Thymus (tissue), 11 donors: ENCODE data around the gene CRIP1. TPM values are rescaled to one million over a fixed set of nuclear protein-coding genes. Genes with fewer than 3 reads are reported as not detected.

Experiments
- DNase-seq, 9 donors: peaks; one replicate each; pipeline ENCODE4 v3.0.0-alpha.2; 2013; ENCODE audit warnings: low spot score in 9 of 9, low read depth in 6 of 9, missing footprints in 1 of 9
- H3K27ac ChIP-seq, 2 donors: one replicate each; pipeline ENCODE4 v1.5.1; 2013; ENCODE audit warnings: control low read depth in 1 of 2, low read depth in 1 of 2, low read length in 1 of 2, mild to moderate bottlenecking in 1 of 2, moderate library complexity in 1 of 2
- H3K27me3 ChIP-seq, 2 donors: one replicate each; pipeline ENCODE4 v1.5.1; 2013; ENCODE audit warnings: low read length in 1 of 2; ENCODE audit not compliant: control insufficient read depth in 2 of 2, insufficient read depth in 1 of 2
- H3K36me3 ChIP-seq, 2 donors: one replicate each; pipeline ENCODE4 v1.5.1; 2013; ENCODE audit warnings: low read length in 1 of 2, mild to moderate bottlenecking in 1 of 2, moderate library complexity in 1 of 2; ENCODE audit not compliant: control insufficient read depth in 2 of 2, insufficient read depth in 2 of 2
- H3K4me1 ChIP-seq, 2 donors: one replicate each; pipeline ENCODE4 v1.5.1; 2013; ENCODE audit warnings: low read length in 2 of 2; ENCODE audit not compliant: control insufficient read depth in 2 of 2, insufficient read depth in 2 of 2
- H3K4me3 ChIP-seq, 2 donors: one replicate each; pipeline ENCODE4 v1.5.1; 2013; ENCODE audit warnings: low read length in 2 of 2, control low read depth in 1 of 2, mild to moderate bottlenecking in 1 of 2
- H3K9me3 ChIP-seq, 2 donors: one replicate each; pipeline ENCODE4 v1.5.1; 2013; ENCODE audit warnings: low read length in 1 of 2, mild to moderate bottlenecking in 1 of 2; ENCODE audit not compliant: control insufficient read depth in 2 of 2, insufficient read depth in 1 of 2
- WGBS: extraction: QIAGEN DNeasy Blood & Tissue Kit; methylation state at CpG from one replicate; pipeline ENCODE4 v1.1.7; 2013; 5-methylcytosine and 5-hydroxymethylcytosine counted together
- polyA plus RNA-seq: library from polyadenylated mRNA; stranded (reverse); fragments of 200-250 nt; gene quantifications from one replicate; pipeline ENCODE4 v1.2.3, GENCODE V29; 2013
- total RNA-seq: library from RNA; stranded (reverse); fragments of 120-200 nt; gene quantifications from one replicate; pipeline ENCODE4 v1.2.4, GENCODE V29; 2013
- donor health status: healthy.

Gene CRIP1
- total and polyA plus RNA-seq, 2 donors, result 108 to 471 TPM

DNA sequence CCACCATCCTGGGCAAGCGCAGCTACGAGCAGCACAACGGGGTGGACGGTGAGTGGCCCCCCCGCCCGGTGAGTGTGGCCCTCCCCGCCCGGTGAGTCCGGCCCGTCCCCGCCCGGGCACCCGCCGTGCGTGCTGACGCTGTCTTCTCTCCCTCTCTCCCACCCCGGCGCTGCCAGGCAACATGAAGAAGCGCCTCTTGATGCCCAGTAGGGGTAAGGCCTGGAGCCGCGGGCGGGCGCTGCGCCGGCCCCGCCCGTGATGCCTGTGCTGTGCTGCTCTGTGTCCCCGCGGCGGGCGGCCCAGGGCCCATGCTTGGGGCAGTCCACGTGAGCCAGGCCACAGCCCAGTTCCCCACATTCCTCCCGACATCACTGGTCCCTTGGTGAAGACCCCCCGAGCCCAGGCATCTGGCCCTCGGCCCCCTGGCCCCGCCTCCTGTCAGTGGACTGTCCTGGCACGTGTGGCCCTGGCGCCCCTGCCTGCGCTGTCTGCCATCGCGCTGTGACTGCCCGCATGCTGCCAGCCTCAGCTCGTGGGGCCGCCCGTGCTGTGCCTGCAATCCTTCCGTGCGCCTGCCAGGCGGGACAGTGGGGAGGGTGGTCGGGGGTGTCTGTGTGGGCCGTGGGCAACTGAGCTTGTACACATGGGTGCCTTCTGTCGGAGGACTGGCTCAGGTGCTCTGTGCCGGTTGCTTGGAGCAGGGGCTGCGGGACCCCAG, 20.0 kb upstream of the CRIP1 start:
- Histone ChIP-seq H3K4me3 (no peak overlapping the region), H3K36me3 (peaks cover 55 to 85% of the 10 kb centered on the region in 2 donors), H3K27ac (no peak overlapping the region), H3K27me3 (no peaks in the 10 kb centered on the region), H3K9me3 (no peaks in the 10 kb centered on the region), H3K4me1 (no peaks in the 10 kb centered on the region)
- no peak for DNase-seq
- 98% methylated on average over 53 of the region's 53 CpGs for WGBS

- Histone ChIP-seq H3K4me3 (no peak overlapping the region), H3K9me3 (no peaks in the 10 kb centered on the region), H3K27me3 (peaks cover 0 to 5% of the 10 kb centered on the region in 2 donors), H3K4me1 (no peaks in the 10 kb centered on the region), H3K36me3 (peaks cover 53 to 78% of the 10 kb centered on the region in 2 donors), H3K27ac (no peak overlapping the region)
- DNase-seq, result no peak
- WGBS, result 95% methylated on average over 20 of the region's 20 CpGs
Observed at GRCh38 chr14:105467249-105467941, 19.3 kb upstream of the CRIP1 start.

DNA sequence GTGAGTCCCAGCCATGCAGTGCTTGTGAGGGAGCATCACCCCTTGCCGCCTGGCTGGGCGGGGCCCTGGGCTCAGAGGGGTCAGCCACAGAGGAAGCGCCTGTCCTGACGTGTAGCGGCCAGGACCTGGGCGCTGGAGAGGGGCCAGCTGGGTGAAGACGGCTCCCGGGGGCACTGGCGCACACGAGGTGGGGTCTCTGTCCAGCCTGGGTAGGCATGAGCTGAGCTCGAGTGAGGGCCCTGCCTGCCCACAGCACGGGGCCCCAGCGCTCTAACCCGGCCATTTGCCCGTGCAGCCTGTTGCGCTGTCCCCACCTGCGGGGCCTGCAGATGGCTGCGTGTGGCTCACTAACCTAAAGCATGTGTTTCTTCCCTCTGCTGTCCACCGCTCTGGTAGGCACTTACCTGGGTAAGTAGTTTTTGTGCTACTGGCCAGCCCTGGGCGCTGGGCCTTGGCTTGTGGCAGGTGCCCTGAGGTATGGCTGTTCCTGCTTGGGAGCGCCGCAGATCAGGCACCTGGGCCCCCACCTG, 18.7 kb upstream of the CRIP1 start:
- Histone ChIP-seq H3K9me3 (no peaks in the 10 kb centered on the region), H3K4me3 (no peak overlapping the region), H3K4me1 (no peaks in the 10 kb centered on the region), H3K36me3 (peaks cover 51 to 73% of the 10 kb centered on the region in 2 donors), H3K27ac (no peak overlapping the region), H3K27me3 (peaks cover 4 to 11% of the 10 kb centered on the region in 2 donors)
- 96% methylated on average over 22 of the region's 22 CpGs for WGBS
- no peak for DNase-seq

- Histone ChIP-seq H3K27ac (no peak overlapping the region), H3K4me1 (peaks cover 0 to 5% of the 10 kb centered on the region in 2 donors), H3K9me3 (peaks cover 0 to 2% of the 10 kb centered on the region in 2 donors), H3K4me3 (no peak overlapping the region), H3K36me3 (peaks cover 44 to 66% of the 10 kb centered on the region in 2 donors), H3K27me3 (peaks cover 10 to 18% of the 10 kb centered on the region in 2 donors)
- 94% methylated on average over 19 of the region's 19 CpGs for WGBS
- DNase-seq, result no peak
Observed at GRCh38 chr14:105468621-105469241, 18.0 kb upstream of the CRIP1 start.

DNA sequence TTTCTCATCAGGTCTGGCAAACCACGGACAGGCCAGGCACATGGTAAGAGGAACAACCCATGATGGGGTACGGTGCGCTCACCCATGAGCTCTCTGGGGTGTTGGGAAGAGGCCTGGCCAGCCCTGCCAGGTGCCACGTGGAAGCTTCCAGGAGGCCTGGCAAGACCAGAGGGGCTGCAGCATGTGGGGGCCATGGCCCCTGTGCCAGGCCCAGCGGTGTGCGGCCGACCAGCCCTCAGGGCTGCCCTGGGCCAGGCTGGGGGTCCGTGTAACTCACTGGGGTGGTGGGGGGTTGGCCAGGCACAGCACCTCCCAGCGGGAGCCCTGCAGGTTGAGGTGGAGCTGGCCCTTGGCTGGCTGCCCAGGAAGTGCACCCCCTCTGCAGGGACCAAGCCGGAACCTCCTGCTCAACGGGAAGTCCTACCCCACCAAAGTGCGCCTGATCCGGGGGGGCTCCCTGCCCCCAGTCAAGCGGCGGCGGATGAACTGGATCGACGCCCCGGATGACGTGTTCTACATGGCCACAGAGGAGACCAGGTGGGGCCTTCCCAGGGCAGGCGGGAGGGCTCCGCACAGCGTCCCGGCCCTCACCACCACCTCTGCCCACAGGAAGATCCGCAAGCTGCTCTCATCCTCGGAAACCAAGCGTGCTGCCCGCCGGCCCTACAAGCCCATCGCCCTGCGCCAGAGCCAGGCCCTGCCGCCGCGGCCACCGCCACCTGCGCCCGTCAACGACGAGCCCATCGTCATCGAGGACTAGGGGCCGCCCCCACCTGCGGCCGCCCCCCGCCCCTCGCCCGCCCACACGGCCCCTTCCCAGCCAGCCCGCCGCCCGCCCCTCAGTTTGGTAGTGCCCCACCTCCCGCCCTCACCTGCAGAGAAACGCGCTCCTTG, 17.0 kb upstream of the CRIP1 start:
- peaks cover under 1 to 10% of the 10 kb centered on the region in 2 donors for H3K4me1 ChIP-seq
- DNase-seq, result no peak

DNA sequence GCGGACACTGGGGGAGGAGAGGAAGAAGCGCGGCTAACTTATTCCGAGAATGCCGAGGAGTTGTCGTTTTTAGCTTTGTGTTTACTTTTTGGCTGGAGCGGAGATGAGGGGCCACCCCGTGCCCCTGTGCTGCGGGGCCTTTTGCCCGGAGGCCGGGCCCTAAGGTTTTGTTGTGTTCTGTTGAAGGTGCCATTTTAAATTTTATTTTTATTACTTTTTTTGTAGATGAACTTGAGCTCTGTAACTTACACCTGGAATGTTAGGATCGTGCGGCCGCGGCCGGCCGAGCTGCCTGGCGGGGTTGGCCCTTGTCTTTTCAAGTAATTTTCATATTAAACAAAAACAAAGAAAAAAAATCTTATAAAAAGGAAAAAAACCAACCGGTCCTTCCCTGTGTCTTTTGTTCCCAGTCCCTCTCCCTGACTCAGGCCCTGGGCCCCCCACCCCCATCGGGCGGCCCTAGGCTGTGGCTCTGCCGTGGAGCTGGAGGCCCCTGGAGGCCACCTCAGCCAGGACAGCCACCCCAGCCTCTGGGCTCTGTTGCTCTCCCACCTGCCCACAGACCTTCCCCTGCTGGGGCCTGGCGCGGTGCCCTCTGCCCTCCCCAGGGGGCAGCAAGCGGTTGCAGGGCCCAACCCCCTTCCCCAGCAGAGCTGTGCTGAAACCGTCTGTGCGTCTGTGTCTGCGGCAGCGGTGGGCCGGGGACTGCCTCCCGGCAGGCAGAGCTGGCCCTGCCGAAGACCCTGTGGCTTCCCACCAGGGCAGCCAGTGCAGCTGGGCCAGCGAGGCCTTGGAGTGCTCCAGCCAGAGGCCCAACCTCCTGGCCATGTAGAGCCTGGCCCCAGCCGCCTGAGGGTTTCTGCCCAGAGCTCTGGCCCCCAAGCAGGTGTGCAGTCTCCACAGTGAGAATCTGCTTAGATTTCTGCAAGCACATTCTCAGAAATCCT, 16.1 kb upstream of the CRIP1 start:
- H3K27ac ChIP-seq, result no peak overlapping the region
- no peak for DNase-seq
- H3K36me3 ChIP-seq, result peaks cover 28 to 47% of the 10 kb centered on the region in 2 donors
- 92% methylated on average over 34 of the region's 34 CpGs for WGBS
- H3K4me1 ChIP-seq, result peaks cover 6 to 15% of the 10 kb centered on the region in 2 donors
- peaks cover 0 to 5% of the 10 kb centered on the region in 2 donors for H3K9me3 ChIP-seq
- H3K4me3 ChIP-seq, result no peak overlapping the region
- H3K27me3 ChIP-seq, result peaks cover 28 to 34% of the 10 kb centered on the region in 2 donors

More for the DNA sequence above, 17.0 kb upstream of the CRIP1 start:
- Histone ChIP-seq H3K9me3 (peaks cover 0 to 5% of the 10 kb centered on the region in 2 donors), H3K27me3 (peaks cover 19 to 25% of the 10 kb centered on the region in 2 donors), H3K27ac (no peak overlapping the region), H3K36me3 (peaks cover 37 to 56% of the 10 kb centered on the region in 2 donors), H3K4me3 (no peak overlapping the region)
- WGBS, result 93% methylated on average over 54 of the region's 54 CpGs

GRCh38 chr14:105471297-105471821, 15.3 kb upstream of the CRIP1 start:
- Histone ChIP-seq H3K9me3 (peaks cover 0 to 6% of the 10 kb centered on the region in 2 donors), H3K36me3 (peaks cover 27 to 40% of the 10 kb centered on the region in 2 donors), H3K27me3 (peaks cover 35 to 41% of the 10 kb centered on the region in 2 donors), H3K4me1 (peaks cover 6 to 19% of the 10 kb centered on the region in 2 donors), H3K4me3 (no peak overlapping the region), H3K27ac (no peak overlapping the region)
- no peak for DNase-seq
- 85% methylated on average over 19 of the region's 19 CpGs for WGBS
